ENCODE results near the gene PLA2G12A.

Gene PLA2G12A

GRCh38 chr4:109729718-109730618, at the start of gene PLA2G12A:
Gene PLA2G12A, minus strand, starts transcription at chr4:109730070. Its CDS starts 261 bp downstream, at chr4:109729809.
- no peaks in the 10 kb centered on the region for H3K27me3 ChIP-seq (ENCODE audit: insufficient read depth, poor library complexity, severe bottlenecking)
- peak within 1 kb of the TSS; percentile 68 for H3K4me3 ChIP-seq (ENCODE audit: severe bottlenecking)
- H3K27ac ChIP-seq (ENCODE audit: poor library complexity, severe bottlenecking): peak within 1 kb of the TSS; percentile 46
- peak; percentile 83 for ATAC-seq (ENCODE audit: low read depth)
- DNase-seq (ENCODE audit: low spot score): peak; percentile 91
- H3K36me3 ChIP-seq (ENCODE audit: low read depth): no peaks in the 10 kb centered on the region
- H3K4me1 ChIP-seq (ENCODE audit: insufficient read depth, poor library complexity, severe bottlenecking): peaks cover 5% of the 10 kb centered on the region
- TF ChIP-seq CTCF (IDR thresholded peaks at IDR 0.05; ENCODE audit: poor library complexity, severe bottlenecking): no peak
- no peaks in the 10 kb centered on the region for H3K9me3 ChIP-seq (ENCODE audit: severe bottlenecking)

GRCh38 chr4:109764789-109765402, 35.0 kb upstream of the PLA2G12A start:
- Histone ChIP-seq H3K36me3 (ENCODE audit: low read depth) (no peaks in the 10 kb centered on the region), H3K27me3 (ENCODE audit: insufficient read depth, poor library complexity, severe bottlenecking) (no peaks in the 10 kb centered on the region), H3K27ac (ENCODE audit: poor library complexity, severe bottlenecking) (no peak overlapping the region)

GRCh38 chr4:109764376-109764775, 34.5 kb upstream of the PLA2G12A start:
- no peak for DNase-seq (ENCODE audit: low spot score)
- H3K36me3 ChIP-seq (ENCODE audit: low read depth): no peaks in the 10 kb centered on the region
- no peaks in the 10 kb centered on the region for H3K9me3 ChIP-seq (ENCODE audit: severe bottlenecking)
- no peaks in the 10 kb centered on the region for H3K27me3 ChIP-seq (ENCODE audit: insufficient read depth, poor library complexity, severe bottlenecking)
- no peaks in the 10 kb centered on the region for H3K4me1 ChIP-seq (ENCODE audit: insufficient read depth, poor library complexity, severe bottlenecking)
- H3K4me3 ChIP-seq (ENCODE audit: severe bottlenecking): no peak overlapping the region
- no peak for TF ChIP-seq CTCF (IDR thresholded peaks at IDR 0.05; ENCODE audit: poor library complexity, severe bottlenecking)
- ATAC-seq (ENCODE audit: low read depth): no peak
- no peak overlapping the region for H3K27ac ChIP-seq (ENCODE audit: poor library complexity, severe bottlenecking)

More at GRCh38 chr4:109764789-109765402, 35.0 kb upstream of the PLA2G12A start:
- Histone ChIP-seq H3K9me3 (ENCODE audit: severe bottlenecking) (no peaks in the 10 kb centered on the region), H3K4me1 (ENCODE audit: insufficient read depth, poor library complexity, severe bottlenecking) (no peaks in the 10 kb centered on the region), H3K4me3 (ENCODE audit: severe bottlenecking) (no peak overlapping the region)
- ATAC-seq (ENCODE audit: low read depth) (no peak), DNase-seq (ENCODE audit: low spot score) (no peak)
- TF ChIP-seq CTCF (IDR thresholded peaks at IDR 0.05; ENCODE audit: poor library complexity, severe bottlenecking): no peak

GRCh38 chr4:109760682-109761081, 30.8 kb upstream of the PLA2G12A start:
- Histone ChIP-seq H3K9me3 (ENCODE audit: severe bottlenecking) (no peaks in the 10 kb centered on the region), H3K4me1 (ENCODE audit: insufficient read depth, poor library complexity, severe bottlenecking) (no peaks in the 10 kb centered on the region), H3K27me3 (ENCODE audit: insufficient read depth, poor library complexity, severe bottlenecking) (no peaks in the 10 kb centered on the region), H3K27ac (ENCODE audit: poor library complexity, severe bottlenecking) (no peak overlapping the region), H3K36me3 (ENCODE audit: low read depth) (no peaks in the 10 kb centered on the region), H3K4me3 (ENCODE audit: severe bottlenecking) (no peak overlapping the region)
- no peak for TF ChIP-seq CTCF (IDR thresholded peaks at IDR 0.05; ENCODE audit: poor library complexity, severe bottlenecking)
- ATAC-seq (ENCODE audit: low read depth) (no peak), DNase-seq (ENCODE audit: low spot score) (no peak)
